GM19351 (cell line): Measurements from ENCODE around the gene TOB1.

Experiments used
- ATAC-seq: cut with Tn5 transposase; IDR thresholded peaks from one replicate; pipeline ENCODE4 v1.9.1; 2021; ENCODE audit warnings: mild to moderate bottlenecking, moderate library complexity; ENCODE audit not compliant: unreplicated experiment

The TOB1 gene

DNA sequence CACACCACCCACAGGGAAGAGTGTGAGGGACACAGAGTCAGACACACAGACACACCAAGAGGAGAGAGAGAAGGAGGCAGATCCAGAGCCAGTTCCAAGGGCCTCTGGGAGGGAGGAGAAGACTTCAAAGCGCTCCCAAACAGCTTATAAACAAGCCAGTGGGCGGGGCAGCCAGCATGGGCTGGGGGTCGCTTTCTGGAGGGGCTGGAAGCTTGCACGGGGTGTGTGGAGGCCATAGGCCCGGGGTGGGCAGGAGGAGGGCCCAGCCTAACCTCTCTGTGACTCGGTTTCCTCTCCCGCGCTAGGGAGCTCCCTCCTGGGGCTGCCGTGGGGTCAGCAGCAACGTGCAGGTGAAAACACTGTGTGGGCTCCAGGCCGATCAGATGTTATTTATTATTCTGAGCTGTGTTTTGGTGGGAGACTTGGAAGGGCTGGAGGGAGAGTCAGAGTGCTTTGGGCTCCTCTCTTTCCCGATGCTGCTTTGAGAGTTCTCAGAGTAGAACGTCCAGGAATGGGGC, 33.2 kb downstream of the TOB1 start:
- ATAC-seq, result no peak

DNA sequence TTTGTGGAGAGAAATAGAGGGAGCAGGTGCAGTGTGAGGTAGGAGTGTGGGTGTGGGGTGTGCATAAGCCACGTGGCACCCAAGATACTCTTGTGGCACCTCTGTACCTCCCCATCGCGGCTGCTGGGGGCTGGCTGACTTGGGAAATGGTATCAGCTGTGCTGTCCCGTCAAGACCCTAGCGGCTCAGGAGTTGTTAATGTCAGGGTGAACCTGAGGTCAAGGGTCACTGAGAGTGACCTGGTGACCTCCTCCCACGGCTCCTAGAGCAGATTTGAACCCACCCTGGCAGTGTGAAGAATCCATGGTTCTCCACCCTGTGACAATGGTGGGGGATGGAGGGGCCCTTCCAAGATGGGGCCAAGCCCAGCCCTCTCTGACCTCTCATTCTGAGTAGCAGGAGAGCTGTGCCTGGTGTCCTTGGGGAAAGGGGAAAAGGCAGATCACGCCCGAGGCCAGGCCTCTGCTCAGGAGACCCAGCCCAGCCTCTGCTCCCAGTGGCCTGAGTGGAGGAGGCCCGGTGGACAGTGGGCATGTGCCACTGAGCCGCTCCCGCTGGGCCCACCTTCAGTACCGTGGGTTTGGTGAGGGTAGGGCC, 33.8 kb downstream of the TOB1 start:
- no peak for ATAC-seq

DNA sequence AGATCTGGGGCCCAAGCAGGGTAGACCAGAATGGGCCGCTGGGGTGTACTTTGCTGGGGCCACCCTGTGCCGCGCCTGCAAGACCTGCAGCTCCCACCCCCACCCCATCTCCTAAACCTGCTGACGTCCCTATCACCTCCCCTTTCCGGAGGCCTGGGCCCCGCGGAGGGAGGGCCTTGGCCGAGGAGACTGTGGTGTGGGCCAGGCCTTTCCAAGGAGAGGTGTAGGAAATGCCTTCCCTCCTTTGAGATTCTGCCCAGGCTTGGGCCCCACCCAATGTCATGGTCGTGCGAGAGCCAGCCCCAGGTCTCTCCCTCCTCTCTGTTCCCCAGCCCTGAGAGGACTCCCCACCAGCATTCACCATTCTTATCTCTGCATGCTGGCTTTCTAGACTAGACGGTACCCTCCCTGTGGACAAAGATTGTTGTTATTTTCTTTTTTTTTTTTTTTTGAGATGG, 34.7 kb downstream of the TOB1 start:
- no peak for ATAC-seq

DNA sequence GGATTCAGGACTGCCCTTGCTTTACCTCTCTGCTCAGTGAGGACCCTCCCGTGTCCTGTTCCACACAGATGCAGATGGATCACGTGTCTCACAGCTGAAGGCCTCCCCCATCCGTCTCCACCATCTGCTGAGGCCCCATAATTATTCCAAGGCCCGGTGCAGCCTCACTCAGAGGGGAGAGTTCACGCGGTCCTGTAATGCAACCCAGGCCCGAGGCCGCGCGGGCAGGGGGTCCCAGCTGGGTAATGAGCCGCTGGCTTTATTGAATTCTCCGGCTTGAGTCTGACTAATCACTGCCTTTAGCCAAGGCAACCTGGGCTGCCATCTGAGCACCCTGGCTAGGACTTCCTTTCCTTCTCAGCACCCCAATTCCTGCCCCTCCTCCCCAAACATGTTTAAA, 35.2 kb downstream of the TOB1 start:
- no peak for ATAC-seq

DNA sequence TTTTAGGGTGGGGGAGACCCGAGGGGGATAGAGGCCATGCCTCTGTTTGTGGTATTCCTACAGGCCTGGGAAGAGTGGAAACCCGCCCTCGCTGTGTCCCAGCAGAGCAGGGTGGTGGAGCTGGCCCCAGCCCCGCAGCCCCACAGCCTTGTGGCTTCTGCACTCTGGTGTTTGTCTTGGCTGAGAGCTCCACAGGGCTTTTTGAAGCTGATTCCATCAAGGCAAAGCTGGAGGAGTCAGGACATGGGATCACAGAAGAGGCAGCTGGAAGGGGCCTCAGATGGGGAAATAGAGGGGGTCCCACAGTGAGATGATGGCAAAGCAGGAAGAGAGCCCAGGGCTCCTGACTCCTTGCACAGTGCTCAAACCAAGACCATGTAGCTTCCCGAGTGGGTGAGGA, 35.8 kb downstream of the TOB1 start:
- no peak for ATAC-seq

DNA sequence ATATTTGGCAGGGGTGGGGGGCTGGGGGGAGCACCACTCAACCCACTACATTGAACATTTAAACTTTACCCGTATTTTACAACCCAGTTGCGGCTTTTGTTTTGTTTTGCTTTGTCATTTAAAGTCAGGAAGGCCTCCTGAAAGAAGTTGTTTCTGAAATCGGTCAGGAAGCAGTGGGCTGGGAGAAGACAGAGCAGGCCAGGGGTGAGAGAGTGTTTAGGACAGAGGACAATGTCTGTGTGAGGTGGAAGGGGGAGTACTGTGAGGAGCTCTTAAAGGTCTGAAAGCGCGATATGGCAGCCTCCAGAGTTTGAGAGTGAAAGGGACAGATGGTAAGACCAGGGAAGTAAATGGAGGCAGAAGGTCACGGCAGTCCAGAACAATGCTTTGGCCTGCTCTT, 36.8 kb downstream of the TOB1 start:
- ATAC-seq, result no peak

DNA sequence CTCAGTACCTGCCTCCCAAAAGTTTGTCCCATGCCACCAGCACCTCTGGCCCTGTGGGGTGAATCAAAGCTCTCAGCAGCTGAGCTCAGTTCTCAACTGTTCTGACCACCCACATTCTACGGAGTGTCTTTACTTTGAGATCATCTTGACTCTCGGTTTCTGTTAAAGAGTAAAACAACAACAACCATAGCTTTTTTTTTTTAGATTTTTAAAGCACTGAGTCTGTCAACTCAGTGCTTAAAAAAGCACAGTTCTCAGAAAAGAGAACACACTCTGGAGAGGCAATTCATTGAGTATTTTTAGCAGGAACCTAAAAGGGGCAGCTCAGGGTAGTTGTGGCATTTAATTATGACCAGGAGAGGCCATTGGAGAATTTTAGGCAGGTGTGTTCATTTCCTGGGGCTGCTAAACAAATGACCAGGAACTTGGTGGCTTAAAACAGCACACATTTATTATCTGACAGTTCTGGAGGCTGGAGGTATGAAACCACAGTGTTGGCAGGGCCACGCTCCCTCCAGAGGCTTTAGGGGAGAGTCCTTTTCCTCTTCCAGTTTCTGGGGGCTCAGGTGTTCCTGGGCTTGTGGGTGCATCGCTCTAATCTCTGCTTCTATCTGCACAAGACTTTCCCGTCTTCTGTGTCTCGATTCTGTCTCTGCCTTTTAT, 37.5 kb downstream of the TOB1 start:
- ATAC-seq, result peak; percentile 87

DNA sequence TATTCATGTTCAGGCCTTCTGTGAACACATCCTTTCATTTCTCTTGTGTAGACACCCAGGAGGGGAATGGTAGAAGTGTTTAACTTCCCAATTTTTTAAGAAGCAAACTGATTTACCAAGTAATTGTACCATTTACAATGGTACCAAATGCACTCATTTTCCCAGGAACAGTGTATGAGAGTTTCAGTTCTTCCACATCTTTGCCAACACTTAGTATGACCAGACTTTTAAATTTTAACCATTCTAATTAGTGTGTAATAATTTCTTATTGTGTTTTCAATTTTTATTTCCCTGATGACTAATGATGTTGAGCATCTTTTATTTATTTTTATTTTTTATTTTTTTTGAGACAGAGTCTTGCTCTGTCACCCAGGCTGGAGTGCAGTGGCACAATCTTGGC, 41.0 kb downstream of the TOB1 start:
- no peak for ATAC-seq

DNA sequence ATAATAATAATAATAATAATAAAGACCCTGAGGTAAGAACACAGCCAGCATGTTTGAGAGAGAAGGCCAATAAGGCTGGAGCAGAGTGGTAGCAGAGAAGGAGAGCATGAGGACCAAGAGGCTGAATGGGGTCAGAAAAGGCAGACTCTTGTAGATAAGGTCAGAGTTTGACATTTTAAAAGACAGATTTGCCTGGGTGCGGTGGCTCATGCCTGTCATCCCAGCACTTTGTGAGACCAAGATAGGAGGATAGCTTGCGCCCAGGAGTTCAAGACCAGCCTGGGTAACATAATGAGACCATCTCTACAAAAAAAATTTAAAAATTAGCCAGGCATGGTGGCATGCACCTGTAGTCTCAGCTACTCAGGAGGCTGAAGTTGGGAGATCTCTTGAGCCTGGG, 41.7 kb downstream of the TOB1 start:
- ATAC-seq, result no peak

DNA sequence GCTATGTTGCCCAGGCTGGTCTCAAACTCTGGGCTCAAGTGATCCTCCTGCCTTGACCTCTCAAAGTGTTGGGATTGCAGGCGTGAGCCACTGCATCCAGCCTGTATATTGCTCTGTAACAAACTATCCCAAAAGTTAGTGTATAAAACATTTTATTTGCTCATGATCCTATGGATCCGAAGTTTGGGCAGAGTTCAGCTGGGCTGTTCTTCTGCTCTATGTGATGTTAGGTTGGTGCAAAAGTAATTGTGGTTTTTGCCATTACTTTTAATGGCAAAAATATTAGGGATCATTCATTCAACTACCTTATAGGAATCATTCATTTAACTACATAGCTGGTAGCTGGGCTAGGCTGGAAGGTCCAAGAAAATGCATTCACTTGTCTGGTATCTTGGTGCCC, 43.6 kb downstream of the TOB1 start:
- no peak for ATAC-seq

DNA sequence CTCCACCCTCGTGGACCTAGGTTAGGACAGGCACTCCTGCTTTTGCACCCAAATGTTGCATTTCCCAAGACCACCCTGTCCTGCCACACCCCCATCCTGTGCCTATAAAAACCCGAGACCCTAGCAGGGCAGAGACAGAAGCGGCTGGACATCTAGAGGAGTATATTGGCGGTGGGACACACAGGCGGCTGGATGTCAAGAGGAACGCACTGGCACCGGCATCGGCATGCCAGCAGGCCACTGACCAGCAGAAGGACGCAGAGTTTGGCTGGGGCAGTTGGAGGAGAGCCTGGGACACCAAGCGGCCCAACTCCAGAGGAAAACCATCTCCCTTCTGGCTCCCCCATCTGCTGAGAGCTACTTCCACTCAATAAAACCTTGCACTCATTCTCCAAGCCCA, 45.5 kb downstream of the TOB1 start:
- ATAC-seq, result no peak

DNA sequence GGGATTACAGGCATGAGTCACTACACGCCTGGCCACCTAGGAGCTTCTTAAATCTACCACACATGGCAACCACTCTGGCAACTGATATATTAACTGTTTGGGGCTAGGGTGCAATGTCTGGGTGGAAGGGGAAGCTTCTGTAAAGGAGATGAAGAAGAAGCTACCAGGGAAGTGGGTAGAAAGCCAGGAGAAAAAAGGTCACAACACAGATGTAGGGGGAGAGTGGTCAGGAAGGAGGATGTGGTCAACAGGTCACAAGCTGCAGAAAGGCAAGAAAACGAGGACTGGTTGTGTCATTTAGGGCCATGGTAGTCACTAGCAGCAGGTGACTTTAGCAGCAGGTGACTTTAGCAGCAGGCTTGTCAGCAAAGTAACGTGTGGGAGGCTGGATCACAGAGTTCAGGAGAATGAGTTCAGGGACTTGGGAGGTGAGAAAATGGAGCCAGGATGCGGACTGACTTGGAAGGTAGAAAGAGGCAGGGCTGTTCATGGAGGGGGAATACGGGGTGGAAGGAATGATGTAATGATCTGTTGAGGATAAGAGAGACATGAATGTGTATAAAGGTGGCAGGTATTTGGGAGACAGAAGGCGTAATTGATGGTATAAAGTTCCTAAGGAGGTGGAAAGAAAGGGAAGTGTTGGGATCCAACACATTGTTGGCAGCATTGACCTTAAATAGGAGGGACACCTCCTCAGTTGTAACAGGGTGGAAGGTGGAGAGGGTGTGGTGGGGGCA, 47.1 kb downstream of the TOB1 start:
- ATAC-seq, result no peak

DNA sequence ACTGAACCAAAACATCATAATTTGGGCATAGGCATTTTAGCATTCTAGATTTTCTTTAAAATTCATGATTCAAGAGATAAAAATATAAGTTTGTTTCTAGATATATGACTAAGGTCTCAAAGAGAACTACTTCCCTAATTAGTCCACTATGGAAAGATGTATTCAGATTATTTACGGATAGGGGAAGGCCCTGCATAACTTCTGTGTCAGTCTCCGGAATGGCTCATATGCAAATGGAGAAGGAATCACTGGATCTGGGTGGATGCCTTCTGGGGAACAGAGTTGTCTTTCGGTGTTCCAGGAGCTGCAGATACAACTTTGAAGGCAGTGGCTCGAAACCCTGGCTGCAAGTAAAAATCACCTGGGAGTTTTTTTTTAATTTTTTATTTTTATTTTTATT, 47.9 kb downstream of the TOB1 start:
- ATAC-seq, result no peak

DNA sequence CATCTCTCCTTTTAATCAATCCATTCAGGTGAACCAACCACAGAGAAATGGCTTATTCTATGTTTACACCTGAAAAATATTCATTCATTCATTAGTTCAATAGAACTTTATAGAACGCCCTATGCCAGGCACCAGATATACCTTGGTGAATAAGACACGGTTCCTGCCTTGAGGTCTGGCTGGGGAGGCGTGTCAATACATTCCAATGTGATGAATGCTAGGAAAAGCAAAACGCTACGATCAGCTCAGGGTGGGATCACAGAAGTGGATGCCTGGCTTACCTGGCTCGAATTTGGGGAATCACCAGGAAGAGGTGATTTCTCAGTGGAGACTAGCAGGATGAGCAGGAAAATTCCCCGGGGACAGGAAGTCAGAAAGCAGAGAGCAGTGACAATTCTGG, 48.3 kb downstream of the TOB1 start:
- no peak for ATAC-seq

DNA sequence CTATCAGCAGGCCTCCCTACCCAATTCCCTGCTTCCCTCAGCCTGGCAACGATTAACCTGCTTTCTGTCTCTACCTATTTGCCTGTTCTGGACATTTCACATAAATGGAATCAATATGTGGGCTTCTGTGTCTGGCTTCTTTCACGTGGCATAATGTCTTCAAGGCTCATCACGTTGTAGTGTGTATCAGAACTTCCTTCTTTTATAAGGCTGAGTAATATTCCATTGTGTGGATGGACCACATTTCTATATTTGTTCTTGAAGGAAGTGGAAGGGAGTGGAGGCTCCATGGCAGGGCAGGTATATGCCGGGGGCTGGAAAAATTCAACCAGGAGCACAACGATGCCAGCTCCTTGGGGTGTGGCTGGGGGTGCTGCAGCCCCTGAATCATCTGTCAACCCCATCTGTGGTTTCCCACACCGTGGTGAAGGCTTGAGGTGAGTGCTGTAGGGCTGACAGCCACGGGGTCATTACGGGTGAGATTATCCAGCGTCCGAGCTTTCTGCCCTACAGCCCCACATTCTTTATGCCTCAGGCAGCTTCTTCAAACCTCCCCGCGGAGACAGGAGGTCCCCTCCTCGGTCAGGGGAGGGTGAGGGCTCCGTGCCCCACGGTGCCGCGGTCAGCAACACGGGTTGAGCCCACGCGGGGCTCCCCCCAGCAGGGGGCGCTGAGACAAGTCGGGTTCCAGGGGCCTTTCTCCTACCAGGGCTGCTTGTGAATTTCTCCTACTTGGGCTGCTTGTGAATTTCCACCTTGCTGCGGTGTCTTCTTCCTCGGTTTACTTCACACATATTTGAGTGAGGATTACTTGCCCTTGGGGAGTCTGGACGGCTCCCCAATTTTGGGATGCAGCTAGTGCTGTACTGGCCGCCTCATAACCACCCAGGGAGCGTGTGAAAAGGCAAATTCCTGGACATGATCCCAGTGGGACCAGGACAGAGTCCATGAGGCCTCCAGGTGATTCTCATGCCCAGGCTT, 49.1 kb downstream of the TOB1 start:
- no peak for ATAC-seq

DNA sequence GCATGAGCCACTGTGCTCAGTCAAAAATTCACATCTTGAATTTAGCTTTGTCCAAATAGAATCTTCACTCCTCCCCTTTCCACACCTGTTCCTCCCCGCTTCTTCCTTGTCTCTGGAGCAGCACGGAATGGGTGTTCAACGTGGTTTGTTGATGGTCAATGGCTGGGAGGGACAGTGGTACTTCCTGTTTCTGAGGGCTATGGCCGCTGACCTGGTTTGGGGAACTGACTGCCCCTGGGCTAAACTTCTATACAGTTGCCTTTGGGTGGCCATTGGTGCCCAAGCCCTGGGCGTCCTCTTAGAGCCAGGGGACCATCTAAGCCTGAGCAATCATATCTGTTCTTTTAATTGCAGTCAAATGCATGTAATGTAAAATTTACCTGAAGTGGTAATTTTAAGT, 49.9 kb downstream of the TOB1 start:
- ATAC-seq, result no peak

DNA sequence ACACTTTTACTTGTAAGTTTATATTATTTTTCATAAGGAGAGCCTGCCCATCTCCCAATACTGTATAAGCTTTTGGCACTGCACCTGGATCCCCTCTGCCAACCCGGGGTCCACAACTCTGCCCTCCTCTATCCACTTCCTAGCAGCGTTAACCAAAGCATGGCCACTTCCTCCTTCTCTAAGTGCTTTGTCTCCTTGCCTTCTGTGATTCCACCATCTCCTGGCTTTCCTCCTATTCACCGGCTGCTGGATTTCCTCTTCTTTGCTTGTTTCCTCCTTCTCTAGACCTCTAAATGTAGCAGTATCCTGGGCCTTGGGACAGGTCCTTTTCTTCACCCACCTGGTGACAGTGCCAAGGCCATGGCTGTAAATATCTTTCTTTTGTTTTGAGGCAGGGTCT, 50.8 kb downstream of the TOB1 start:
- ATAC-seq, result no peak

DNA sequence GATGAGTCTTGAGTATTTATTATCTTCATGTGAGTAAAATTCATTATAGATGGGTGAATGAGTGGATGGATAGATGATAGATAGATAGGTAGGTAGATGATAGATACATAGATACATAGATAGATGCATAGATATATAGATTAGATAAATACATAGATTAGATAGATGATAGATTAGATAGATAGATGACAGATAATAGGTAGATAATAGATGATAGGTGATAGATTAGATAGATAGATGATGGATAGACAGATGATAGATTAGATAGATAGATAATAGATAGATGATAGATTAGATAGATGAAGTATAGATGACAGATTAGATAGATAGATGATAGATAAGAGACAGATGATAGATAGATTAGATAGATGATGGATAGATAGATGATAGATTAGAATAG, 52.6 kb downstream of the TOB1 start:
- no peak for ATAC-seq
